Heart left ventricle (tissue), 16 donors: ENCODE data around the gene C4BPA. TPM values are rescaled to one million over a fixed set of nuclear protein-coding genes. Genes with fewer than 3 reads are reported as not detected.

Experiments used
- ATAC-seq, 4 donors: fragments of 200-7000 bp; cut with Tn5 transposase; one replicate each; pipeline ENCODE4 v1.9.1; 2020 to 2022; ENCODE audit warnings: moderate library complexity in 4 of 4, mild to moderate bottlenecking in 3 of 4, moderate number of reproducible peaks in 1 of 4
- DNase-seq, 5 donors: peaks; one replicate each; pipeline ENCODE4 v3.0.0-alpha.2; 2020
- H3K27ac ChIP-seq, 12 donors: fragments of 200-600 bp; sonication (generic) in 4 of 12; one replicate each; pipeline versions ENCODE4 v1.5.0 to v1.8.0; 2016 to 2022; ENCODE audit warnings: mild to moderate bottlenecking in 2 of 12
- H3K27me3 ChIP-seq, 9 donors: fragments of 200-600 bp; sonication (generic) in 2 of 9; one replicate each; pipeline versions ENCODE4 v1.5.1 to v1.8.0; 2016 to 2022; ENCODE audit warnings: mild to moderate bottlenecking in 3 of 9
- H3K36me3 ChIP-seq, 9 donors: fragments of 200-600 bp; sonication (generic) in 2 of 9; one replicate each; pipeline versions ENCODE4 v1.5.0 to v1.8.0; 2018 to 2022; ENCODE audit warnings: mild to moderate bottlenecking in 2 of 9
- H3K4me1 ChIP-seq, 12 donors: fragments of 200-600 bp; sonication (generic) in 4 of 12; one replicate each; pipeline versions ENCODE4 v1.5.0 to v1.8.0; 2016 to 2022; ENCODE audit warnings: mild to moderate bottlenecking in 3 of 12
- H3K4me3 ChIP-seq, 12 donors: fragments of 200-600 bp; sonication (generic) in 4 of 12; one replicate each; pipeline versions ENCODE4 v1.5.0 to v1.8.0; 2017 to 2022; ENCODE audit warnings: mild to moderate bottlenecking in 9 of 12, moderate library complexity in 4 of 12
- H3K9me3 ChIP-seq, 12 donors: fragments of 200-600 bp; sonication (generic) in 4 of 12; one replicate each; pipeline versions ENCODE4 v1.5.0 to v1.8.0; 2016 to 2022; ENCODE audit warnings: mild to moderate bottlenecking in 1 of 12
- POLR2A ChIP-seq, 2 donors: fragments of 450-650 bp; IDR thresholded peaks; one replicate each; pipeline ENCODE4 v1.6.1; 2017; ENCODE audit warnings: antibody characterized with exemption in 2 of 2, mild to moderate bottlenecking in 2 of 2, moderate library complexity in 2 of 2
- WGBS, 4 donors: extraction: QIAGEN DNeasy Blood & Tissue Kit in 2 of 4; methylation state at CpG; one replicate each; pipeline versions ENCODE4 v1.1.5 to v1.1.7; 2013 to 2018; 5-methylcytosine and 5-hydroxymethylcytosine counted together
- intact Hi-C, 10 donors: fragments of 100-400 bp; cut with DNase I; formaldehyde crosslinking; loops; one replicate each; pipeline versions ENCODE4 v1.11.1 to v1.14.2; 2022
- polyA plus RNA-seq, 2 donors: library from polyadenylated mRNA; stranded (reverse); fragments of 200-250 nt; gene quantifications; one replicate each; pipeline ENCODE4 v1.2.3, GENCODE V29; 2013
- total RNA-seq, 9 donors: library from RNA; depleted of rRNA in 2 of 9; stranded (reverse); fragments of >200 nt in 2 of 9; fragmentation: NEBNext Ultra II Directional in 3 of 9; extraction: Animal tissue kit (Norgen Biotek cat#: 25700) in 3 of 9; gene quantifications; one replicate each; pipeline versions ENCODE4 v1.1.0 to v1.2.4, GENCODE V29; 2016 to 2023
- TF ChIP-seq, protein P1 (sequence below), 12 donors: fragments of 200-600 bp; sonication (generic) in 4 of 12; IDR thresholded peaks; one replicate each; pipeline versions ENCODE4 v1.5.0 to v1.8.0; 2018 to 2022; ENCODE audit warnings: antibody characterized with exemption in 12 of 12, mild to moderate bottlenecking in 5 of 12
- donor health status: ischemic (EF 13 %, LVEDD 7.1; RV severe dilation, severe dysfunction).
- donor health status: healthy with polysubstance abuse.
- donor health status: DM: no; HTN: yes; CAD: no.
- donor health status: DM: no; HTN: no; CAD: no.
- donor health status: ischemic (EF 25% LVEDD 6.9; RV normal size, moderate dysfunction).
- donor health status: ischemic (EF 25% LVEDD 5.7; RV mildly dilated, moderate dysfunction).
- donor health status: healthy.
- donor health status: DM: yes; HTN: yes; CAD: no.
- donor health status: ischemic (EF 35%, LVEDD 5.7; RV mildly dilated, moderate dysfunction).
- donor health status: nonischemic (EF 11% LVEDD 7.7; RV severe dilation, severe dysfunction).
- donor health status: DM: yes; HTN: yes; CAD: no.
- donor health status: PGD.
- donor health status: ischemic (EF 29% LVEDD 5.4; RV normal size, mild dysfunction).
- donor health status: nonischemic (EF 23%, LVEDD 6.1; RV moderate dilation, normal function).

The C4BPA gene
- total and polyA plus RNA-seq, 11 donors: 0.03 TPM; not detected in 10

DNA sequence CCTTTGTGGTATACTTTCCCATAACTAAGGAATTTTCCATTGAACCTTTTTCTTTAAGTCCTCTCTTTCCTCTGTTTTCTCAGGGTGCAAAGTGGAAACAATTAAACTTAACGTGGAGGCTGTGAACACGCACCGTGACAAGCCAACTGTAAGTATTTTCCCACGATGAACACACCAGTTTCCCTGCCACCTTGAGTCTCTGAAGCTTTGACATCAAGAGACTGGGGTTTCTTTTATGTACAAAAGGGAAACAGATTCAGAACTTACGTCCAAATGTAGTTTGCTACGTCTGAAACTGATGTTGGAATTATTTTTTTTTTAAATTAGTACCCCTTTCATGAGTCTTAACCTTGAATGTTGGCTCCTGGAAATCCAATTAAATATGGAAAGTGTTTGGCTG is 32.6 kb upstream of the C4BPA start:
- Histone ChIP-seq H3K9me3 (no peaks in the 10 kb centered on the region), H3K36me3 (peaks cover 0 to 99% (median 71%) of the 10 kb centered on the region in 9 donors), H3K4me3 (no peak overlapping the region), H3K27ac (peak overlapping the region in 4 of 12 donors; percentile 17 to 83 (median 60)), H3K4me1 (peaks cover 0 to 82% (median 11%) of the 10 kb centered on the region in 12 donors), H3K27me3 (no peaks in the 10 kb centered on the region)
- no peak for TF ChIP-seq POLR2A (IDR thresholded peaks at IDR 0.05)
- no peak for ATAC-seq
- WGBS, 4 donors: 85 to 91% (median 87%) methylated on average over 6 of the region's 6 CpGs
- intact Hi-C loops: loop anchor here in 1 of 10 donors (10.0 kb wide), 1 partner anchor 157 kb away; no protein-coding TSS in a partner anchor
- no peak for DNase-seq

DNA sequence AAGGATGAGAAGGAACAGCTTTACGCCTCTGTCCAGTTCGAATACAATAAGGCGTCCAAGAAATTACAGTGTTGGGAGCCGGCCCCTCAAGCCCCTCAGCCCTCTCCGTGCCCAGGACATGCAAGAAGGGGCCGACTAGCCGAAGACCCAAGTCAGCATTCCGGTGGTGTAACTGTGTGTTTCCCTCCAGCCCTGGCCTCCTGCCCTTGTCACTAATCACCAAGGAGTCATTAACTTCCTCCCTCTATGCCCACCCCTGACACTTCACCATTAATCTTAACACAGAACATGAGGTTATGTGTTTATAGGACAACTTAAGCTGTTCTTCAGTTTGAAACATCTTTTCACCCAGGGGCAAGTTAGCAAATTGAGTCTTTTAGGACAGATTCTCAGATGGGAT is 31.8 kb upstream of the C4BPA start:
- intact Hi-C loops: loop anchor here in 1 of 10 donors (10.0 kb wide), 1 partner anchor 157 kb away; no protein-coding TSS in a partner anchor
- H3K4me1 ChIP-seq: peaks cover 0 to 89% (median 15%) of the 10 kb centered on the region in 12 donors
- 80 to 85% (median 84%) methylated on average over 8 of the region's 8 CpGs for whole genome bisulfite sequencing, 4 donors
- no peaks in the 10 kb centered on the region for H3K9me3 ChIP-seq
- peak overlapping the region in 2 of 12 donors; percentile 78 to 83 for H3K27ac ChIP-seq
- peaks cover 0 to 95% (median 66%) of the 10 kb centered on the region in 9 donors for H3K36me3 ChIP-seq
- TF ChIP-seq, protein P1, sequence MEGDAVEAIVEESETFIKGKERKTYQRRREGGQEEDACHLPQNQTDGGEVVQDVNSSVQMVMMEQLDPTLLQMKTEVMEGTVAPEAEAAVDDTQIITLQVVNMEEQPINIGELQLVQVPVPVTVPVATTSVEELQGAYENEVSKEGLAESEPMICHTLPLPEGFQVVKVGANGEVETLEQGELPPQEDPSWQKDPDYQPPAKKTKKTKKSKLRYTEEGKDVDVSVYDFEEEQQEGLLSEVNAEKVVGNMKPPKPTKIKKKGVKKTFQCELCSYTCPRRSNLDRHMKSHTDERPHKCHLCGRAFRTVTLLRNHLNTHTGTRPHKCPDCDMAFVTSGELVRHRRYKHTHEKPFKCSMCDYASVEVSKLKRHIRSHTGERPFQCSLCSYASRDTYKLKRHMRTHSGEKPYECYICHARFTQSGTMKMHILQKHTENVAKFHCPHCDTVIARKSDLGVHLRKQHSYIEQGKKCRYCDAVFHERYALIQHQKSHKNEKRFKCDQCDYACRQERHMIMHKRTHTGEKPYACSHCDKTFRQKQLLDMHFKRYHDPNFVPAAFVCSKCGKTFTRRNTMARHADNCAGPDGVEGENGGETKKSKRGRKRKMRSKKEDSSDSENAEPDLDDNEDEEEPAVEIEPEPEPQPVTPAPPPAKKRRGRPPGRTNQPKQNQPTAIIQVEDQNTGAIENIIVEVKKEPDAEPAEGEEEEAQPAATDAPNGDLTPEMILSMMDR (IDR thresholded peaks at IDR 0.05): no peak
- TF ChIP-seq POLR2A (IDR thresholded peaks at IDR 0.05): no peak
- no peak for DNase-seq
- no peak for ATAC-seq
- H3K27me3 ChIP-seq: no peaks in the 10 kb centered on the region
- H3K4me3 ChIP-seq: no peak overlapping the region

DNA sequence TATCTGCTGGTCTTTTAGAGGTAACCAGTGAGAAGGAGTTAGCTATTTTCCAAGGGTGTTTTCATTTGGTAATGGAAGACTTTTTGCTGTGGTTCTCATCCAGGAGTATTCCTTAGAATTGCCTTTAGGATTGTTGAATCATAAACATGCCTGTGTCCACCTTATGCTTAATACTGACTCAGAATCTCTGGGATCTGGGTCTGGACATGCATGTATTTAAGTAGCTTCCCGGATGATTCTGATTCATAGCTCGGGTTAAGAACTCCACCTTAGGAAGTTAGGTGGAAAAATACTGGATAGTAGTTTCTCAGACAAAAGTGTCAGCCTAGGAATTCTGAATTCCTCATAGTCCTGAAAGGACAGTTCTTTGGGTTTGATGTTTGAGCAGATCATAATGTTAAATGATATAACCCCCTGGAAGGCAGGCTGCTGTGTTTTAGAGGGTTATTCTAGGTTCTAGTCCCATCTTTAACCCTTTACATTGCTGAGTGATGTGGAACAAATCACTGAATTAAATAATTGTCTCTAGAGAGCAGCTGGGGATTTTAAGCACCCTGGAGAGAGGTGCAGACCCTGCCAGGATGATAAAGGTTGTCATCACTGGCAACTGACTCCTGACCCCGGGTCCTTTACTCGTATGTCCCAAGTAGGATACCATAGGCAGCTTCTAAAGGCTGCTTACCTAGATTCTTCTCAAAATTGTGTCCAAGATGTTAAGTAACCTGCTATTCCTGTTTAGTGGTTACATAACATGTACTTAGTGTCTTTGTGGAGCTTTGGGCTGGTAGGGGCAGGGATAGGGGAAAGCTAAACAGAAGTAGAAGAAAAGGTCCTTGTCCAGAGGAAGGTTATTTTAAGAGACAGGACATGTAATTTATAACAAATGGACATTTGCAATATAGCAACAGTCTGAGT is 29.9 kb upstream of the C4BPA start:
- DNase-seq: no peak
- no peak for TF ChIP-seq POLR2A (IDR thresholded peaks at IDR 0.05)
- TF ChIP-seq, protein P1 (IDR thresholded peaks at IDR 0.05): no peak
- no peaks in the 10 kb centered on the region for H3K27me3 ChIP-seq
- H3K4me3 ChIP-seq: no peak overlapping the region
- H3K4me1 ChIP-seq: peaks cover 0 to 86% (median 20%) of the 10 kb centered on the region in 12 donors
- 40 to 54% (median 48%) methylated on average over 4 of the region's 4 CpGs for WGBS, 4 donors
- H3K36me3 ChIP-seq: peaks cover 0 to 88% (median 54%) of the 10 kb centered on the region in 9 donors
- intact Hi-C loops: loop anchor here in 1 of 10 donors (10.0 kb wide), 1 partner anchor 159 kb away; no protein-coding TSS in a partner anchor
- peak overlapping the region in 2 of 12 donors; percentile 3 to 18 for H3K27ac ChIP-seq
- no peaks in the 10 kb centered on the region for H3K9me3 ChIP-seq
- ATAC-seq: no peak

DNA sequence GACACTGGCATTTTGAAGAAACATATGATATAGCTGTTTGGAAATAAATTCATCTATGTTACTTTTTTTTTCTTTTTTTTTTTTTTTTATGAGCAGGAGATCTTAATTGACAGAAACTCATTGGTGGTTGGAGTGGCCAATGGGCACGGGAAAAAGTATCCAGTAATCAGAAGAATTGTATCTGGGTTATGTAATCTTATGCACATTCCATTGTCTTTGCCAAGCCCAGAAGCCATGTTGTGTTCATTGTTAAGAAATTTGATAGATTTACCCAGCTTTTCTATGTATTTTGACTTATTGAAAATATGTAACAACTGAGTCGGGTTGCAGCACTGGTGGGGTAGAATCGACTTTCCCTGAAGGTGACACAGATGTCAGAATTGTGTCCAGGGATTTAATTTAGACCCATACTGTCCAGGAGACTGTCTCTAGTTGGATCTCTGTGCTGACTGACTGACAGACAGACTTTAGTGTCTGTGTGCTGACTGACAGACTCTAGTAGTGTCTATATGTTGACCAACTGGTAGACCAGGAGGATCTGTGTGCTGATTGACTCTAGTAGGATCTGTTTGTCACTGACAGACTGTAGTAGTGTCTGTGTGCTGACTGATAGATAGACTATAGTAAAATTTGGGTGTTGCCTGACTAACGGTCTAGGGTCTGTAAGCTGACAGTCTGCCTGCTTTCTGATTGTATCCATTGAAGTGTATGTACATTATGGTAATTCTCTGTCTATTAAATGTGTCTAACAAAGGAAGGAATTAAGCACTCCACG is 27.7 kb upstream of the C4BPA start:
- Histone ChIP-seq H3K4me3 (no peak overlapping the region), H3K4me1 (peaks cover 0 to 64% (median 11%) of the 10 kb centered on the region in 12 donors), H3K27ac (peak overlapping the region in 6 of 12 donors; percentile 25 to 66 (median 32)), H3K27me3 (no peaks in the 10 kb centered on the region), H3K9me3 (no peaks in the 10 kb centered on the region), H3K36me3 (peaks cover 0 to 88% (median 41%) of the 10 kb centered on the region in 9 donors)
- ATAC-seq (peak in 1 of 4 donors; percentile 22), DNase-seq (no peak)
- intact Hi-C loops: loop anchor here in 5 of 10 donors (2.0 to 10.0 kb wide), 3 partner anchors 26 to 164 kb away; partner anchors contain the start of gene YOD1 (in 3 of the 5)
- TF ChIP-seq POLR2A (IDR thresholded peaks at IDR 0.05): no peak
- TF ChIP-seq, protein P1 (IDR thresholded peaks at IDR 0.05): no peak
- WGBS, 4 donors: 56 to 66% (median 57%) methylated on average over 5 of the region's 5 CpGs
